B cell (primary cell): ENCODE measurements around the gene SCAMP4. TPM values are rescaled to one million over a fixed set of nuclear protein-coding genes. Genes with fewer than 3 reads are reported as not detected.
A peak's percentile ranks its signal among the peaks of the same experiment; 100 is the strongest.

ENCODE experiments used
- ATAC-seq: fragments of 200-7000 bp; cut with Tn5 transposase; one replicate; pipeline ENCODE4 v1.10.0; 2021; ENCODE audit warnings: low read depth, mild to moderate bottlenecking, moderate number of reproducible peaks, moderate library complexity
- CTCF ChIA-PET: fragments of 350-600 bp; sonication (Branson Sonifier 250); formaldehyde crosslinking; loops from one replicate; lab custom pipeline; 2021; ENCODE audit warnings: antibody characterized with exemption, inconsistent platforms; lab: Charles Lee
- POLR2A ChIA-PET: fragments of 350-600 bp; sonication (Branson Sonifier 250); formaldehyde crosslinking; loops from one replicate; lab custom pipeline; 2021; ENCODE audit warnings: antibody characterized with exemption; lab: Charles Lee
- DNase-seq: peaks from one replicate; pipeline ENCODE4 v3.0.0; 2013
- H2AFZ ChIP-seq: 2 replicates; pipeline ENCODE4 v1.6.1; 2012; ENCODE audit warnings: mild to moderate bottlenecking, low read depth, low read length; ENCODE audit not compliant: insufficient read depth, poor library complexity, severe bottlenecking
- H3K27ac ChIP-seq, 2 donors: 1 replicate in 1 of 2; 2 replicates in 1 of 2; pipeline ENCODE4 v1.5.1; 2012 to 2013; ENCODE audit warnings: low read length in 2 of 2, mild to moderate bottlenecking in 2 of 2, moderate library complexity in 1 of 2
- H3K27me3 ChIP-seq, 4 experiments: fragments of 200-600 bp in 1 of 4; sonication (generic) in 1 of 4; replicated peaks in 1 of 4; 1 replicate in 2 of 4; 2 replicates in 2 of 4; pipeline versions ENCODE4 v1.6.1 to v1.7.0; 2013 to 2016; ENCODE audit warnings: low read length in 3 of 4, mild to moderate bottlenecking in 2 of 4, mixed read lengths in 1 of 4, moderate library complexity in 1 of 4; ENCODE audit not compliant: insufficient read depth in 4 of 4, control insufficient read depth in 3 of 4; ENCODE audit errors: control extremely low read depth in 1 of 4
- H3K36me3 ChIP-seq, 2 experiments: replicated peaks in 1 of 2; 1 replicate in 1 of 2; 2 replicates in 1 of 2; pipeline versions ENCODE4 v1.6.1 to v1.7.1; 2013; ENCODE audit warnings: low read length in 1 of 2; ENCODE audit not compliant: insufficient read depth in 2 of 2, control insufficient read depth in 1 of 2; ENCODE audit errors: control extremely low read depth in 1 of 2, extremely low read depth in 1 of 2
- H3K4me1 ChIP-seq, 2 donors: fragments of 200-600 bp in 1 of 2; sonication (generic) in 1 of 2; 1 replicate in 1 of 2; 2 replicates in 1 of 2; pipeline versions ENCODE4 v1.5.1 to v1.6.1; 2013 to 2017; ENCODE audit warnings: low read length in 2 of 2; ENCODE audit not compliant: control insufficient read depth in 2 of 2, insufficient read depth in 2 of 2
- H3K4me2 ChIP-seq: replicated peaks from 2 replicates; pipeline ENCODE3; 2012; ENCODE audit warnings: mild to moderate bottlenecking, low read depth, low read length; ENCODE audit not compliant: poor library complexity, severe bottlenecking
- H3K4me3 ChIP-seq, 5 experiments: fragments of 200-600 bp in 1 of 5; sonication (generic) in 1 of 5; 1 replicate in 3 of 5; 2 replicates in 2 of 5; pipeline versions ENCODE4 v1.5.1 to v1.7.0; 2011 to 2016; ENCODE audit warnings: low read length in 4 of 5, mild to moderate bottlenecking in 4 of 5, low read depth in 2 of 5, control low read depth in 1 of 5, moderate library complexity in 1 of 5; ENCODE audit not compliant: insufficient read depth in 1 of 5; ENCODE audit errors: control extremely low read depth in 1 of 5, extremely low read depth in 1 of 5
- H3K79me2 ChIP-seq: fragments of 200-600 bp; sonication (generic); one replicate; pipeline ENCODE4 v1.6.0; 2016; ENCODE audit warnings: low read length; ENCODE audit not compliant: control insufficient read depth, insufficient read depth
- H3K9ac ChIP-seq: fragments of 200-600 bp; sonication (generic); 2 replicates; pipeline ENCODE4 v1.6.1; 2017; ENCODE audit warnings: mild to moderate bottlenecking, low read length, moderate library complexity
- H3K9me3 ChIP-seq, 3 donors: one replicate each; pipeline versions ENCODE4 v1.6.1 to v1.7.1; 2013; ENCODE audit warnings: low read length in 2 of 3; ENCODE audit not compliant: control insufficient read depth in 2 of 3, insufficient read depth in 1 of 3; ENCODE audit errors: control extremely low read depth in 1 of 3
- H4K20me1 ChIP-seq: 2 replicates; pipeline ENCODE4 v1.6.0; 2012; ENCODE audit warnings: mild to moderate bottlenecking, low read length; ENCODE audit not compliant: insufficient read depth, control insufficient read depth, poor library complexity, severe bottlenecking
- H3K27ac Mint-ChIP-seq: one replicate; pipeline ENCODE4 v1.8.0; 2021; ENCODE audit warnings: mixed read lengths
- H3K27me3 Mint-ChIP-seq: one replicate; pipeline ENCODE4 v1.8.0; 2021; ENCODE audit warnings: mixed read lengths
- H3K4me1 Mint-ChIP-seq: one replicate; pipeline ENCODE4 v1.8.0; 2021; ENCODE audit warnings: mixed read lengths
- H3K4me3 Mint-ChIP-seq: one replicate; pipeline ENCODE4 v1.8.0; 2021; ENCODE audit warnings: mixed read lengths
- H3K9me3 Mint-ChIP-seq: one replicate; pipeline ENCODE4 v1.8.0; 2022; ENCODE audit warnings: mixed read lengths; ENCODE audit not compliant: insufficient read depth
- CTCF ChIP-seq: fragments of 200-600 bp; IDR thresholded peaks from one replicate; pipeline ENCODE4 v1.8.0; 2022; ENCODE audit warnings: antibody characterized with exemption, mild to moderate bottlenecking
- EZH2 ChIP-seq: IDR thresholded peaks from 2 replicates; pipeline ENCODE4 v1.6.1; 2012; ENCODE audit warnings: borderline replicate concordance, low read depth, mild to moderate bottlenecking, moderate library complexity, low read length; ENCODE audit not compliant: insufficient read depth, poor library complexity, severe bottlenecking
- WGBS: methylation state at CpG from one replicate; pipeline ENCODE4 v1.1.5; 2013; ENCODE audit warnings: missing lambda C conversion rate; ENCODE audit not compliant: insufficient coverage; 5-methylcytosine and 5-hydroxymethylcytosine counted together
- intact Hi-C: fragments of 100-400 bp; cut with micrococcal nuclease; formaldehyde crosslinking; loops from one replicate; pipeline ENCODE4 v1.10.0; 2022
- polyA plus RNA-seq: library from polyadenylated mRNA; depleted of rRNA; stranded (reverse); fragments of >200 nt; gene quantifications from 2 replicates; pipeline ENCODE4 v1.2.3, GENCODE V29; 2012
- total RNA-seq, 2 donors: library from RNA; stranded (reverse); fragments of 120-200 nt in 1 of 2; gene quantifications; 1 replicate in 1 of 2; 2 replicates in 1 of 2; pipeline versions ENCODE4 v1.2.3 to v1.2.4, GENCODE V29; 2013 to 2022

Gene SCAMP4
- total and polyA plus RNA-seq, 2 donors (not counting 1 experiment from before 2014, with no cell fraction given): 47.9 to 60.0 TPM

- no peak for DNase-seq
- Histone ChIP-seq H3K4me1 (peaks cover 43 to 66% of the 10 kb centered on the region in 2 donors), H4K20me1 (peaks cover 62% of the 10 kb centered on the region), H3K27ac (peak overlapping the region in 1 of 2 donors; percentile 64), H3K27me3 (no peaks in the 10 kb centered on the region), H3K4me3 (peak overlapping the region in 3 of 5 experiments; percentile 74 to 93 (median 80)), H3K4me2 (peak overlapping the region; percentile 98), H2AFZ (no peak overlapping the region), H3K9ac (no peak overlapping the region), H3K9me3 (no peaks in the 10 kb centered on the region), H3K79me2 (peaks cover 58% of the 10 kb centered on the region), H3K36me3 (no peaks in the 10 kb centered on the region)
- intact Hi-C loops: loop anchor here (5.0 kb wide), 2 partner anchors 306 to 406 kb away; no protein-coding TSS in a partner anchor
- TF ChIP-seq EZH2 (no peak), CTCF (no peak)
- peak overlapping the region; percentile 94 for H3K27ac Mint-ChIP-seq
- no peaks in the 10 kb centered on the region for H3K9me3 Mint-ChIP-seq
- H3K4me1 Mint-ChIP-seq: peaks cover 52% of the 10 kb centered on the region
- WGBS: 68% methylated on average over 20 of the region's 28 CpGs
- POLR2A ChIA-PET: interaction anchor here (0.6 to 0.7 kb wide), 2 partner anchors 192 to 224 kb away, joined by 3 to 6 read pairs; no protein-coding TSS in a partner anchor
- CTCF ChIA-PET: interaction anchor here (1.2 kb wide), 1 partner anchor 11 kb away, joined by 4 read pairs; no protein-coding TSS in a partner anchor
- ATAC-seq: no peak
- no peaks in the 10 kb centered on the region for H3K27me3 Mint-ChIP-seq
- peak overlapping the region; percentile 90 for H3K4me3 Mint-ChIP-seq
Observed at GRCh38 chr19:1860821-1861598, 44.2 kb upstream of the SCAMP4 start.
